BLaER1 (cell line): ENCODE measurements around the gene TLK1.

Experiments used
- H3K27ac ChIP-seq: shearing (Covaris generic); formaldehyde crosslinking; 2 replicates; pipeline ENCODE4 v1.8.1; 2022
- H3K27me3 ChIP-seq: shearing (Covaris generic); formaldehyde crosslinking; 2 replicates; pipeline ENCODE4 v1.8.1; 2022
- H3K36me3 ChIP-seq: shearing (Covaris generic); formaldehyde crosslinking; 2 replicates; pipeline ENCODE4 v1.8.1; 2022
- H3K4me1 ChIP-seq: shearing (Covaris generic); formaldehyde crosslinking; 2 replicates; pipeline ENCODE4 v1.8.1; 2022
- H3K4me2 ChIP-seq: shearing (Covaris generic); formaldehyde crosslinking; 2 replicates; pipeline ENCODE4 v1.8.1; 2022
- H3K4me3 ChIP-seq: shearing (Covaris generic); formaldehyde crosslinking; 2 replicates; pipeline ENCODE4 v1.8.1; 2022
- H3K9ac ChIP-seq: shearing (Covaris generic); formaldehyde crosslinking; 2 replicates; pipeline ENCODE4 v1.8.1; 2022
- H3K9me3 ChIP-seq: shearing (Covaris generic); formaldehyde crosslinking; 2 replicates; pipeline ENCODE4 v1.8.1; 2022
- H4K20me1 ChIP-seq: shearing (Covaris generic); formaldehyde crosslinking; 2 replicates; pipeline ENCODE4 v1.8.1; 2022
- Cebpa-rat ChIP-seq: shearing (Covaris generic); IDR thresholded peaks from 2 replicates; pipeline ENCODE4 v1.8.1; 2022

The TLK1 gene

DNA sequence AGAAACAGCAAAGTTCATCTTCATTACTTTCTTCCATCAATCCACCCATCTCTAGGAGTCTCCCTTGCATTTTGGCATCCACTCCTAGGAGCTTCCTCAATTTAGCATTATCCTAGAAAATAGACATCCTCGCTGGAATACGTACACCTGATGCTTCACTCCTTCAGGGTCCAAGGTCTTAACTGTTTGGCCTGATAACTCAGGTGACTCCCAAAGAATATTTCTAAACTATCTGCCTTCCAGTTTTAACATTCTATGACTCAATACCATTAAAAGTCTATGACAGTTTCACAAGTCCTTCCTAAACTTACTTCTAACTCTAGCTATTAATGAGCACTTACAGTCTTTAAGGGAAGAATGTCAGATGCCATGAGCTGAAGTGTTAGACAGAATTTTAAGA lies 26.5 kb upstream of the TLK1 start:
- Histone ChIP-seq H3K4me2 (no peak overlapping the region), H3K27ac (no peak overlapping the region), H3K4me3 (no peak overlapping the region), H3K4me1 (no peaks in the 10 kb centered on the region), H4K20me1 (no peaks in the 10 kb centered on the region), H3K9ac (no peak overlapping the region), H3K36me3 (no peaks in the 10 kb centered on the region), H3K9me3 (no peaks in the 10 kb centered on the region), H3K27me3 (no peaks in the 10 kb centered on the region)
- TF ChIP-seq Cebpa-rat = no peak

DNA sequence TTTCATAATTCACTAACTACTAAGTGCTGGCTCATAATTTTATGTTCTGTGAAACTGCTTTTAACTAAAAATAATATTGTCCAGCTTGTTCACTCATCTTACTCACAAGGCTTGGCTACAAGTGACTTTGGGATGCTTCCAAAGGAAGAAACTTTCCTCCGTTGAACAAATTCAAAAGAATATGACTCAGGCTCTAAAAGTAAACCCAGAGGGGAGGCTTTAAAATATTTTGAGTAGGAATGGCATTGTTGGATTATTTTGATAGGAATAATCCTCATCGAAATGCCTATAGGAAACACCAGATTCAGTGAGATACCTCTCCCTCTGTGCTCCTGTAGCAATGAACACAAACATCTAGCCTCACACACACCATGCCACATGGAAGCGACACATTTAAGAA lies 25.2 kb upstream of the TLK1 start:
- no peaks in the 10 kb centered on the region for H3K36me3 ChIP-seq
- no peaks in the 10 kb centered on the region for H3K9me3 ChIP-seq
- no peaks in the 10 kb centered on the region for H3K4me1 ChIP-seq
- no peak overlapping the region for H3K9ac ChIP-seq
- H3K4me3 ChIP-seq = no peak overlapping the region
- no peak for TF ChIP-seq Cebpa-rat
- no peaks in the 10 kb centered on the region for H4K20me1 ChIP-seq
- H3K4me2 ChIP-seq = no peak overlapping the region
- no peaks in the 10 kb centered on the region for H3K27me3 ChIP-seq
- H3K27ac ChIP-seq = no peak overlapping the region

- Histone ChIP-seq H3K4me2 (no peak overlapping the region), H4K20me1 (no peaks in the 10 kb centered on the region), H3K4me3 (no peak overlapping the region), H3K4me1 (no peaks in the 10 kb centered on the region), H3K27me3 (no peaks in the 10 kb centered on the region), H3K9ac (no peak overlapping the region), H3K9me3 (no peaks in the 10 kb centered on the region), H3K36me3 (no peaks in the 10 kb centered on the region), H3K27ac (no peak overlapping the region)
- no peak for TF ChIP-seq Cebpa-rat
Measured at GRCh38 chr2:171185165-171185818, 24.6 kb upstream of the TLK1 start.

- Histone ChIP-seq H3K9me3 (no peaks in the 10 kb centered on the region), H3K27me3 (no peaks in the 10 kb centered on the region), H4K20me1 (no peaks in the 10 kb centered on the region), H3K4me1 (no peaks in the 10 kb centered on the region), H3K4me3 (no peak overlapping the region), H3K9ac (no peak overlapping the region), H3K27ac (no peak overlapping the region), H3K36me3 (no peaks in the 10 kb centered on the region), H3K4me2 (no peak overlapping the region)
- no peak for TF ChIP-seq Cebpa-rat
Measured at GRCh38 chr2:171181064-171182049, 20.7 kb upstream of the TLK1 start.

- TF ChIP-seq Cebpa-rat = no peak
- no peaks in the 10 kb centered on the region for H3K36me3 ChIP-seq
- no peak overlapping the region for H3K9ac ChIP-seq
- H3K27me3 ChIP-seq = no peaks in the 10 kb centered on the region
- no peak overlapping the region for H3K4me2 ChIP-seq
- no peaks in the 10 kb centered on the region for H3K4me1 ChIP-seq
- H3K4me3 ChIP-seq = no peak overlapping the region
- no peaks in the 10 kb centered on the region for H3K9me3 ChIP-seq
- H4K20me1 ChIP-seq = no peaks in the 10 kb centered on the region
- no peak overlapping the region for H3K27ac ChIP-seq
Measured at GRCh38 chr2:171180229-171180930, 19.7 kb upstream of the TLK1 start.

DNA sequence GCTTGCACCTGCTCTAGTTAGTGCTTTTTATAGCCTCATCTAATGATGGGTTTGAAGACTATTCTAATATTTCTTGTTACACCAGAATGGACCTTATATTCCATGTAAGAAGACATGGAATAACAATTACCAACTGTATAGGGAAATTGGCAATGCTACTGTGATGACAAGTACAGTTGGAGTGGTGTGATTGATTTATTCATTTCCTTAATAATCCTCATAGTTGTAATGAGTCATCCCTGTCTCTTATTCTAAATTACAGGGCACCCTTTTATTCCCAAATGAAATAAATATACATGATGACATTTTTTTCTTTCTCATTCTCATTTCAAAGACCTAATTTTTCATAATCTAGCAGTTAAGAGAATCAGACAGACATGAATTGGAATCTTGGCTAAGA lies 18.3 kb upstream of the TLK1 start:
- Histone ChIP-seq H3K27me3 (no peaks in the 10 kb centered on the region), H3K4me1 (no peaks in the 10 kb centered on the region), H3K9ac (no peak overlapping the region), H3K4me2 (no peak overlapping the region), H4K20me1 (no peaks in the 10 kb centered on the region), H3K4me3 (no peak overlapping the region), H3K36me3 (no peaks in the 10 kb centered on the region), H3K9me3 (no peaks in the 10 kb centered on the region), H3K27ac (no peak overlapping the region)
- no peak for TF ChIP-seq Cebpa-rat

DNA sequence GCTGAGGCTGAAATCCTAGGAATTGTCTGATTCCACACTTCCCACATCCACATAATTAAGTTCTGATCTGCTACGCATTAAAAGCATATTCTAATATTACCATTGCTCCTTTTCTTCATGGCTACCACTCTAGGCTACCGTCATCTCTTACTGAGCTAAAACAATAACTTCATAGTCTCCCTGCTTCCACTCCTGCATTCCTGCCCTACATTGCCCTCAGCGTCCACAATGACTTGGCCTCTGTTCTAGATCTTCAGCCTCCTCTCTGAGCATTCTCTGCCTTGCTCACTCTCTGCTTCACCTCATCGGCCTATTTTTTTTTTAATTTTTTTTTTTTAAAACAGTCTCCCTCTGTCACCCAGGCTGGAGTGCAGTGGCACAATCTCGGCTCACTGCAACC lies 15.8 kb upstream of the TLK1 start:
- no peak overlapping the region for H3K4me3 ChIP-seq
- H3K4me1 ChIP-seq = no peaks in the 10 kb centered on the region
- H3K9me3 ChIP-seq = no peaks in the 10 kb centered on the region
- no peak overlapping the region for H3K4me2 ChIP-seq
- no peaks in the 10 kb centered on the region for H3K36me3 ChIP-seq
- no peak overlapping the region for H3K27ac ChIP-seq
- H4K20me1 ChIP-seq = no peaks in the 10 kb centered on the region
- no peak overlapping the region for H3K9ac ChIP-seq
- TF ChIP-seq Cebpa-rat = no peak
- H3K27me3 ChIP-seq = no peaks in the 10 kb centered on the region

- Histone ChIP-seq H3K27ac (no peak overlapping the region), H3K9ac (no peak overlapping the region), H3K4me2 (no peak overlapping the region), H4K20me1 (no peaks in the 10 kb centered on the region), H3K4me3 (no peak overlapping the region), H3K36me3 (no peaks in the 10 kb centered on the region), H3K4me1 (no peaks in the 10 kb centered on the region), H3K9me3 (no peaks in the 10 kb centered on the region), H3K27me3 (no peaks in the 10 kb centered on the region)
- no peak for TF ChIP-seq Cebpa-rat
Measured at GRCh38 chr2:171174075-171174474, 13.4 kb upstream of the TLK1 start.

DNA sequence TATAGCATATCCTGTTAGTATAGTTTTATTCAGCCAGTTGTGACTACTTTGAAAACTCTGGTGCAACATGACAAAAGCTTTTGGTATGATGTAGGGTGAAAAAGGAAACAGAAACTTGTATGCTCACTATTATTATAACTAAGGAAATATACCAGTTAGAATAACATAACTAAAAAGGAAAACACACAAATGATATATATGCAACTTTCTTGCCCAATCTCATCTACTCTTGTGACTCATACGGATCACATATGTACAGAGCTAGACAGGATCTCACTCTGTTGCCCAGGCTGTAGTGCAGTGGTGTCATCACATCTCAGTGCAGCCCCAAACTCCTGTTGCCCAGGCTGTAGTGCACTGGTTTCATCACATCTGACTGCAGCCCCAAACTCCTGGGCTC lies 12.4 kb upstream of the TLK1 start:
- Histone ChIP-seq H3K4me3 (no peak overlapping the region), H3K4me2 (no peak overlapping the region), H3K36me3 (no peaks in the 10 kb centered on the region), H3K9ac (no peak overlapping the region), H3K9me3 (no peaks in the 10 kb centered on the region), H3K4me1 (no peaks in the 10 kb centered on the region), H4K20me1 (no peaks in the 10 kb centered on the region), H3K27me3 (no peaks in the 10 kb centered on the region), H3K27ac (no peak overlapping the region)
- no peak for TF ChIP-seq Cebpa-rat

DNA sequence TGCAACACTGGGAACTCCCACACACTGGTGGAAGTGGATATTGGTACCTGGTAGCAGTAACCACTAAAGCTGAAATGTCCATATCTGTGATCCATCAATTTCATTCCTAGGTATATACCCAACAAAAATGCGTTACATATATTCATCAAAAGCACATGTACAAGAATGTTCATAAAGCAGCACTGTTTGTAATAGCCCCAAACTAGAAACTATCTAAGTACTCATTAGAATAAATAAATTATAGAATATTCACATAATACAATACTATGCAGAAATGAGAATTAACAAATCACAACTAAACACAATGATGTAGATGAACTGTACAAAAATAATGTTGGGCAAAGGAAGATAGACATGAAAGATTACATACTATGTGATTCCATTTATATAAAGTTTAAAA lies 11.1 kb upstream of the TLK1 start:
- Histone ChIP-seq H4K20me1 (no peaks in the 10 kb centered on the region), H3K4me3 (no peak overlapping the region), H3K4me2 (no peak overlapping the region), H3K4me1 (no peaks in the 10 kb centered on the region), H3K27ac (no peak overlapping the region), H3K36me3 (no peaks in the 10 kb centered on the region), H3K27me3 (no peaks in the 10 kb centered on the region), H3K9me3 (no peaks in the 10 kb centered on the region), H3K9ac (no peak overlapping the region)
- TF ChIP-seq Cebpa-rat = no peak
